Measurements from ENCODE around the gene DSCAML1. TPM values are rescaled to one million over a fixed set of nuclear protein-coding genes. Genes with fewer than 3 reads are reported as not detected.

DSCAML1 gene
- polyA plus RNA-seq, 1 donor = 2.8 TPM

GRCh38 chr11:117547195-117547850 lies 249.7 kb downstream of the DSCAML1 start:
- no peak for DNase-seq

- no peak for DNase-seq
These were observed 250.4 kb downstream of the DSCAML1 start for GRCh38 chr11:117546431-117547194.

- no peak for DNase-seq
These were observed 251.3 kb downstream of the DSCAML1 start for GRCh38 chr11:117545706-117546105.

- no peak for DNase-seq
These were observed 252.8 kb downstream of the DSCAML1 start for GRCh38 chr11:117544130-117544800.

DNA sequence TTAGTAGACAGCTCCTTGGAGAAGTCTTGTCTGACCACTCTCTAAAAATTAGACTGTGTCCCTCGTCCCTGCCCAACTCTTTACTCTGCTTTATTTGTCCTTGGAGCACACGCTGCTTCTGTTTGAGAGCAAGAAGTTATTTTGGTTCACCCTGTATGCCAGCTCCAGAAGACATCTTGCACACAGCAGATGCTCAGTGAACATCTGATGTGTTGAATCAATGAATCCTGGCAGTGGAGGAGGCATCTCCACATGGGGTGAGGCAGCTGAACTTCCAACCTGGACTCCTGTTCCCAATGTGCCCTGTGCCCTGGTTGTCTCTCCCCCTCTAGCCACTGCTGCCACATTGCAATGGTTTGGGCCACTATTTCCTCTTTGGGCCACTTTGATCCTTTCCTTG lies 255.8 kb downstream of the DSCAML1 start:
- DNase-seq = no peak

DNA sequence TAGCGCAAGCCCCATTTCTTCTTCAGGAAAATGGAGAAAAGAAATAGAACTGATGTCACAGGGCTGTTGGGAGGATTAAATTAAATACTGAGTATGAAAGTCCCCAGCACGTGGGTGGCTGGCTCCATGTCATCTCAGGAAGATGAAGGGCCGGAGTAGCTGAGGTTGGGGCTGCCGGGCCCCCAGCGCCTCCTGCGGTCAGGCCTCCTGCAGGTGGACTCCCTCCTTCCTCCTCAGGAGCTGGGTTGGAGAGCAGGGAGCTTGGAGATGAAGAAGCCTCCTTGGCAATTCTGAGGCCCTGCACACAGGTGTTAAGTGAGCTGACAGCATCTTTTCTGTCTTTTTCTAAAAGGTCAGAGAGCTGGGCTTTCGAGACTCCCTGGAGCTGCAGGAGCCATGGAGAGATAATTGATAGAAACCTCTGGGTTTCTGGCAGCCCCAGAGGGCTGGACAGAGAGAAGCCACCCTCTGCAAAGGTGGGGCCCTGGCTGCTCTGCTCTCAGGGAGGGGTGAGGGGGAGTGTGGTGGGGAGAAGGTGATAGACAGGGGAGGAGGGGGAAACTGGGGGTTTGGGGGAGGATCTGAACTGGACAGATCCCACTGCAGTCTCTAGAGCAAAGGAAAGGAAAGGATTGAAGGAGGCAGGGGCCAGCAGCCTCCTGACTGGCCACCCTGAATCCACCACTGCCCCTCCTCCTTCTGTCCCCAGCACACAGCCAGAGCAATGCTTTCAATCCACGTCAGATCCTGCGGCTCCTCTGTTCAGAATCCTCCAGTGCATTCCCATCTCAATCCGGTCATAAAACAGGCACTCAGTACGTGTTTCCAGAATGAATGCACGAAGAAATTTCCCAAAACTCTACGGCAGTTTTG lies 258.5 kb downstream of the DSCAML1 start:
- DNase-seq = no peak

DNA sequence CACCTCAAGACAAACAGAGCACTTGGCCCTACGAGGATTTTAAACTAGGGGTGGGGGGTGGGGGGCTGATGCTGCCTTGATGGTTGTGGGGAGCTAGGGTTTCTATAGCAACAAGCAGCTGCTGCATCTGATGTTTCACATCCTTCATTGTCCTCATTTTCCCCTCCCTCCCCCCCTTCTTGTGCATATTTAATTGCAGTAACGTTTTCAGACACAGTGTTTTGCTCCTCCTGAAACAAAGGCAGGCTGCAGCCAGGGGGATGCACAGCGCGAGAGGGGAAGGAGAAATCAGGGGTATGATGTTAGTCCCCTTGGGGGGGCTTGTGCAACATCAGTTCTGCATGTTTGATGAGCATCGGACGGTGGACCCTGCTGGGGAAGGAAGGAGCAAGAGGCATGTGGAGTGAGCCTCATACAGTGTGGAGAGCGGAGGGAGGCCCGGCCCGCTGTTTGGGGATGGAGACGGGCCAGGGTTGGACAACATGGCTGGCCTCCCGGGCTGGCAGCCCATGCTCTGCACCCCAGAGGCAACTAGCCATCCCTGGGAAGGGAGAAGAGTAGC lies 261.1 kb downstream of the DSCAML1 start:
- DNase-seq = no peak

DNA sequence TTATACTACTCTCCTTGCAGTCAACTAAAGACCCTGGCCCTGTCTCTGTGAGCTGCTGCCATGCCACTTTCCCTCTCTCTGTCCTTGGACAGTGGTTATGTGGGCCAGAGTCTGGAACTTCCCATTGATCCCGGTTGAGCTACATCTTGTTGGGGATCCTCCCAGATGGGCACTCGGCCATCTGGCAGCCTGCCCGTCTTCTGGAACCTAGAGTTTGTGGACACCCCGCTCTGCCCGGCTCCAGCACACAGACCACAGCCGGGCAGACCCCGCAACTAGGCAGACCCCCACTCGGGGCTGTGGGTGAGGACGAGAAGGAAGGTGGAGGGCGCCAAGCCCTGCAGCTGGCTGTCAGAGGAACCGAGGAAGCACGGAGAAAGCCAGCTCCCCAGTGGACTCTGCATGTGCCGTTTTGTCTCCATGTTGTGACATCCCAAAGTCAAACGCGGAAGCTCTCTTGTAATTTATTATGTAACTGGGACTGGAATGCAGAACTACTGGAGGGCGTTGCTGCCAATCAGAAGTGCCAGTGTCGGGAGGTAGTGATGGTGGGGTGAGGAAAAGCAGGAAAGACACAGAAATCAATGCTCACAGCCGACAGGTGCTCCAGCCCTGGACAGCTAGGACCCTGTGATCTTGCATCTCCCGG lies 261.7 kb downstream of the DSCAML1 start:
- DNase-seq = no peak

GRCh38 chr11:117532568-117532967 lies 264.4 kb downstream of the DSCAML1 start:
- DNase-seq = no peak

- DNase-seq = no peak
These were observed 267.2 kb downstream of the DSCAML1 start for GRCh38 chr11:117529816-117530215.

- DNase-seq = peak; percentile 63
These were observed 268.8 kb downstream of the DSCAML1 start for GRCh38 chr11:117528097-117528721.

GRCh38 chr11:117527271-117527670 lies 269.7 kb downstream of the DSCAML1 start:
- no peak for DNase-seq

- DNase-seq = no peak
These were observed 271.0 kb downstream of the DSCAML1 start for GRCh38 chr11:117525866-117526542.

- no peak for DNase-seq
These were observed 272.4 kb downstream of the DSCAML1 start for GRCh38 chr11:117524468-117525183.

- no peak for DNase-seq
These were observed 273.3 kb downstream of the DSCAML1 start for GRCh38 chr11:117523680-117524079.

- DNase-seq = no peak
These were observed 275.0 kb downstream of the DSCAML1 start for GRCh38 chr11:117521974-117522373.

DNA sequence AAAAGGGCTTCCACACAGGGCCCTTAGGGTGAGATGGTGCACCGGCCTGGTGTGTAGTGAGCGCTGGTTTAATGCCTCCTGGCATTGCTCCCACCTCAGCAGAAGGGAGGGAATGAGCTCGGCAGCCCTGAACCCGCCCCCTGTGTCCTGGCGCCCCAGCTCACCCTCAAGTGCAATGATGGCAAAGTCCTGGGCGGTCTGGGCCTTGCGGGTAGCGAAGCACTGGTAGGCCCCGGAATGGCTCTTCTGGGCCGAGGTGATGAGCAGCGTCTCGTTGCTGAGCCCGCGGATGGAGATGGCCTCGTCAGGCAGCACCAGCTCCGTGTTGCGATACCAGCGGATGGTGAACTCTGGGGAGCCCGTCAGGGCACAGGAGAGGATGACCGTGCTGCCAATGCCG lies 276.1 kb downstream of the DSCAML1 start:
- no peak for DNase-seq

DNA sequence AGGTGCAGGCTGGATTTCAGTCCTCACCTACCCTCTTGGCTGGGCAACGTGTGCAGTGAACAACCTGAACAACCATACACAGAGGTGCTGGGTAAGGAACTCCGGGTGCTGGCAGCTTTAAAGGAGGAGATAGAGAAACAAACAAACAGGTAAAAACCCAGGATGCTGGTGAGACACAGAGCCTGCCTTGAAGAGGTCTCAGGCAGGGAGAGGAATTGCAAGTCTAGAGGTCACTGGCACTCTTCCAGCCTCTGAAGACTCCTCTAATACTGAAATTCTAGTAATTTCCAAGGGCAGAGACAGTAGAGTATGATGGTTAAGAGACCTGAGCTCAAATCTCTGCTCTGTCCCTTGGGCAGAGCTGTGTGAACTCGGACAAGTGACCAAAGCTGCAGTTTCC lies 276.8 kb downstream of the DSCAML1 start:
- no peak for DNase-seq

DNA sequence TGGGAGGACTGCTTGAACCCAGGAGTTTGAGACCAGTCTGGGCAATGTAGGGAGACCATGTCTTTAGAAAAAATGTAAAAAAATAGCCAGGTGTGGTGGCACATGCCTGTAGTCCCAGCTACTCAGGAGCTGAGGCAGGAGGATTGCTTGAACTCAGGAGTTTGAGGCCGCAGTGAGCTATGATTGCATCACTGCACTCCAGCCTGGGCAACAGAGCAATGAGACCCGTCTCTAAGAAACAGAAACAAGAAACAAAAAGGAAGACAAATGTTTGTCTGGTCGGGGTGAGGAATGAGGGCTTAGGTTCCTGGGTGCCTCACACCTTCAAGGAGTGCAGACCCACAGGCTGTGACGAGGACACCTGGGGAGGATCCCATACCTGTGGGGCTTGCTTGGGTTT lies 277.4 kb downstream of the DSCAML1 start:
- DNase-seq = no peak

GRCh38 chr11:117519170-117519569 lies 277.8 kb downstream of the DSCAML1 start:
- DNase-seq = peak; percentile 64

Measured in left kidney (tissue), 2 donors.